Breast epithelium (tissue), 4 donors: ENCODE results near the gene CLGN. TPM values are rescaled to one million over a fixed set of nuclear protein-coding genes. Genes with fewer than 3 reads are reported as not detected.

ENCODE experiments used
- DNase-seq, 2 donors: peaks; one replicate each; pipeline ENCODE4 v3.0.0-alpha.2; 2019; ENCODE audit warnings: low spot score in 2 of 2
- H3K27ac ChIP-seq, 2 donors: fragments of 200-600 bp; sonication (generic) in 1 of 2; one replicate each; pipeline ENCODE4 v1.5.1; 2016 to 2019; ENCODE audit warnings: mild to moderate bottlenecking in 1 of 2
- H3K27me3 ChIP-seq, 2 donors: fragments of 200-600 bp; sonication (generic) in 1 of 2; one replicate each; pipeline versions ENCODE4 v1.5.1 to v1.6.0; 2017 to 2019; ENCODE audit warnings: control low read depth in 1 of 2, mild to moderate bottlenecking in 1 of 2
- H3K36me3 ChIP-seq: fragments of 200-600 bp; one replicate; pipeline ENCODE4 v1.5.1; 2019
- H3K4me1 ChIP-seq, 2 donors: fragments of 200-600 bp; sonication (generic); one replicate each; pipeline ENCODE4 v1.5.1; 2016 to 2019; ENCODE audit warnings: control low read depth in 1 of 2
- H3K4me3 ChIP-seq, 3 donors: fragments of 200-600 bp; sonication (generic); 1 replicate in 2 of 3; 2 replicates in 1 of 3; pipeline ENCODE4 v1.5.1; 2016 to 2019; ENCODE audit warnings: mild to moderate bottlenecking in 3 of 3, moderate library complexity in 2 of 3
- H3K9me3 ChIP-seq, 2 donors: fragments of 200-600 bp; sonication (generic) in 1 of 2; one replicate each; pipeline ENCODE4 v1.5.1; 2016 to 2019; ENCODE audit warnings: control low read depth in 1 of 2
- POLR2A ChIP-seq: fragments of 450-650 bp; IDR thresholded peaks from one replicate; pipeline ENCODE4 v1.6.1; 2016; ENCODE audit warnings: antibody characterized with exemption, mild to moderate bottlenecking, moderate library complexity
- POLR2AphosphoS5 ChIP-seq, 3 donors: sonication (generic); formaldehyde crosslinking; IDR thresholded peaks; one replicate each; pipeline ENCODE4 v1.6.1; 2017; ENCODE audit warnings: antibody characterized with exemption in 3 of 3
- intact Hi-C: fragments of 100-400 bp; cut with DNase I; formaldehyde crosslinking; loops from one replicate; pipeline ENCODE4 v1.15.1; 2023; ENCODE audit warnings: low total_unique reads
- total RNA-seq, 3 donors: library from RNA; depleted of rRNA; stranded (reverse); fragments of >200 nt; gene quantifications; one replicate each; pipeline ENCODE4 v1.1.0, GENCODE V29; 2016
- TF ChIP-seq, protein P1 (sequence below), 3 donors: fragments of 450-650 bp; IDR thresholded peaks; one replicate each; pipeline ENCODE4 v1.5.1; 2016 to 2017; ENCODE audit warnings: antibody characterized with exemption in 3 of 3, mild to moderate bottlenecking in 3 of 3, moderate library complexity in 3 of 3

The CLGN gene
- total RNA-seq, 3 donors from 2014 or later = 0.32 to 5.2 (median 1.6) TPM

DNA sequence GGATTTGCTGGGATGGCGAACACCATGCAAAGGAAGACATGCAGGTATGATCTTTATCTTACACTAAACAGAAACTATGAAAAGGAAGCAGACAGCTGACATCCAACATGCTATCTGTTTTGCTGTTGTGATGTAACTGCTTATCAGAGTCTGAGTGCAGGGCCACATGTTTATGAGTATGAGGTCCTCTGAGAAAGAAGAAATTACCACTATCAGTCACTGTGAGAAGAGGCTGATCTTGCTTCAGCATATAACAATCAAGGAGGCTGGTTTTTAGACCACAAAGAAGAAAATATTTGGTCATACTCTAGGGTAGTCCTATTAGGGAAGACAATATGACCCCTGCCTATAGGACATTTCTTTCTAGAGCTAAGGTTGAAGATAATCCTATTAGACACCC lies 18.5 kb downstream of the CLGN start:
- TF ChIP-seq POLR2A (no peak), POLR2AphosphoS5 (IDR thresholded peaks at IDR 0.05) (no peak)
- TF ChIP-seq, protein P1, sequence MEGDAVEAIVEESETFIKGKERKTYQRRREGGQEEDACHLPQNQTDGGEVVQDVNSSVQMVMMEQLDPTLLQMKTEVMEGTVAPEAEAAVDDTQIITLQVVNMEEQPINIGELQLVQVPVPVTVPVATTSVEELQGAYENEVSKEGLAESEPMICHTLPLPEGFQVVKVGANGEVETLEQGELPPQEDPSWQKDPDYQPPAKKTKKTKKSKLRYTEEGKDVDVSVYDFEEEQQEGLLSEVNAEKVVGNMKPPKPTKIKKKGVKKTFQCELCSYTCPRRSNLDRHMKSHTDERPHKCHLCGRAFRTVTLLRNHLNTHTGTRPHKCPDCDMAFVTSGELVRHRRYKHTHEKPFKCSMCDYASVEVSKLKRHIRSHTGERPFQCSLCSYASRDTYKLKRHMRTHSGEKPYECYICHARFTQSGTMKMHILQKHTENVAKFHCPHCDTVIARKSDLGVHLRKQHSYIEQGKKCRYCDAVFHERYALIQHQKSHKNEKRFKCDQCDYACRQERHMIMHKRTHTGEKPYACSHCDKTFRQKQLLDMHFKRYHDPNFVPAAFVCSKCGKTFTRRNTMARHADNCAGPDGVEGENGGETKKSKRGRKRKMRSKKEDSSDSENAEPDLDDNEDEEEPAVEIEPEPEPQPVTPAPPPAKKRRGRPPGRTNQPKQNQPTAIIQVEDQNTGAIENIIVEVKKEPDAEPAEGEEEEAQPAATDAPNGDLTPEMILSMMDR (IDR thresholded peaks at IDR 0.05) = no peak
- intact Hi-C loops = no loop called here
- no peaks in the 10 kb centered on the region for H3K36me3 ChIP-seq
- H3K4me1 ChIP-seq = no peaks in the 10 kb centered on the region
- no peak overlapping the region for H3K27ac ChIP-seq
- no peaks in the 10 kb centered on the region for H3K27me3 ChIP-seq
- no peaks in the 10 kb centered on the region for H3K9me3 ChIP-seq
- no peak for DNase-seq
- no peak overlapping the region for H3K4me3 ChIP-seq

DNA sequence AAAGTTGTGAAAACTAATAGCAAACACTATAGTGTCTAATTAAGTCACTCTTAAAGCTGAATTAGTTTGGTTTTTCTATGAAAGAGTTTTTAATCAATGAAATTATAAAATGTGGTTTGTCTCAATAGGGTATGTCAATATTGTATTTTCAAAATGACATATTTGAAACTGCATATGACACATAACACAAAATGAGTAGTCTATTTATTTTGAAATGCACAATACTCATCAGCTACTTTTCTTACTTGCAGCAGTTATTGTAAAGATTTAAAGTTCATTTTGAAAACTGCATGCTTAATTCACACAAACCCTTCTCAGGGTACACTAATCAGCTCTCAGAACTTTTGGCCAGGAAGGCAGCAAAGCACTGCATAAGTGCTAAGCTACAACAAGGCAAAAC lies 21.2 kb downstream of the CLGN start:
- Histone ChIP-seq H3K36me3 (no peaks in the 10 kb centered on the region), H3K4me1 (no peaks in the 10 kb centered on the region), H3K9me3 (no peaks in the 10 kb centered on the region), H3K27me3 (no peaks in the 10 kb centered on the region), H3K4me3 (no peak overlapping the region), H3K27ac (no peak overlapping the region)
- intact Hi-C loops = no loop called here
- TF ChIP-seq, protein P1 (IDR thresholded peaks at IDR 0.05) = no peak
- no peak for TF ChIP-seq POLR2AphosphoS5 (IDR thresholded peaks at IDR 0.05)
- TF ChIP-seq POLR2A = no peak
- no peak for DNase-seq

DNA sequence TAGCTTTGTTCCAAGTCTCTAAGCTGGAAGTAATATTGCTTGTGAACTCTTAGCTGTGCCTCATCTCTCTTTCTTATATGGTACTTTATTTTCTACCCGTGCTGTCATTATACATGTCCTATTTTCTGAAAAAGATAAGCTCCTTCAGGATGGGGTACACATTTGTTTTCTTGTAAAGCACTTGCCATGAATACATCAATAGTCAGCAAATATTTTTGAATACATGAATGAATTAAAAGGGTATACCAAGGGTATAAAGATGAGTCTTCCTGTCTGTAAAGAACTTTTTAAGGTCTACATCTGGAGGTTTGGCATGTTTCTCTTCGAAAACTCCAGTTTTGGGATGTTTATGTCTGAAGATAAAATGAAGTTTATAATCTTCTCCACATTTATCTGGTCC lies 27.3 kb downstream of the CLGN start:
- intact Hi-C loops = no loop called here
- Histone ChIP-seq H3K4me3 (no peak overlapping the region), H3K9me3 (no peaks in the 10 kb centered on the region), H3K27me3 (no peaks in the 10 kb centered on the region), H3K27ac (no peak overlapping the region), H3K36me3 (no peaks in the 10 kb centered on the region), H3K4me1 (no peaks in the 10 kb centered on the region)
- TF ChIP-seq POLR2A = no peak
- no peak for TF ChIP-seq POLR2AphosphoS5 (IDR thresholded peaks at IDR 0.05)
- TF ChIP-seq, protein P1 (IDR thresholded peaks at IDR 0.05) = no peak
- DNase-seq = no peak

DNA sequence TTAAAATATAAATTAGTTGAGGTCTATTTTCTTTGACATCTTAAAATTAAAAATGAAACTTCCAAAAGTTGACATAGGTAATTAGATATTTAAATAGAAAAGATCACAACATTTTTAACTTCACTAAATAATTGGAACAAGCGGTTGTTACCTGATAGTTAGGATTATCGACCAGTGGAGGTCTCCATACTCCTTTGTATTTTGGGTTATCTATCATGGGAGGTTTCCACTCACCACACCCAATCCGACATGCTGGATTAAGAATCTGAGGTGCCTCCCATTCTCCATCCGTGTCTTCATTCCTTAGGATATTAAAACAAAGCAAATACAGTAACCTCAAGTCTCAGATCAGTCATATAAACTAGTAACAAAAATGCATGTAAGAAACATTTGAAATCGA lies 31.8 kb downstream of the CLGN start:
- Histone ChIP-seq H3K9me3 (no peaks in the 10 kb centered on the region), H3K27me3 (no peaks in the 10 kb centered on the region), H3K27ac (no peak overlapping the region), H3K4me3 (no peak overlapping the region), H3K36me3 (no peaks in the 10 kb centered on the region), H3K4me1 (no peaks in the 10 kb centered on the region)
- no peak for TF ChIP-seq POLR2A
- TF ChIP-seq, protein P1 (IDR thresholded peaks at IDR 0.05) = no peak
- TF ChIP-seq POLR2AphosphoS5 (IDR thresholded peaks at IDR 0.05) = no peak
- DNase-seq = no peak
- intact Hi-C loops = no loop called here

DNA sequence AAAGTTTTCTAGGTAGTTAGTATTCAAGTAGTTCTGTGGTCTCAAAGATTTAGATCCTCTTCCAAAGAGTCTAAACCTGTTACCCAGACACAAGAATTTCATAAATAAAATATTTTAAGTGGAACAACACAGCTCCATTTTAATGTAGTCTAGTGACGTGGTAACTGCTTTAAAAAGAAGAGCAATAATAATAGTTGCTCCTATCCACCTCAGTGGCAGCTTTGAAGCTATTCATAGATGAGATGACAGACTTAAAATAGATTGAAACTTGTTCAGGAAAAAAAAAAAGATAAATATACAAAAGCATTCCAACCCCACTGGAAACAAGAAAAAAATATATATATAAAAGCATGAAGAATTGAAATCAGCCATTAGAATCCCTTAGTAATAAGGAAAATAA lies 39.4 kb downstream of the CLGN start:
- H3K4me1 ChIP-seq = no peaks in the 10 kb centered on the region
- intact Hi-C loops = no loop called here
- no peak overlapping the region for H3K4me3 ChIP-seq
- no peaks in the 10 kb centered on the region for H3K36me3 ChIP-seq
- no peak overlapping the region for H3K27ac ChIP-seq
- no peak for DNase-seq
- TF ChIP-seq, protein P1 (IDR thresholded peaks at IDR 0.05) = no peak
- TF ChIP-seq POLR2A = no peak
- no peak for TF ChIP-seq POLR2AphosphoS5 (IDR thresholded peaks at IDR 0.05)
- no peaks in the 10 kb centered on the region for H3K9me3 ChIP-seq
- H3K27me3 ChIP-seq = no peaks in the 10 kb centered on the region
